ENCODE data around the gene MAP3K20.
"Not testable (repeated sequence)": the region's sequence is repeated elsewhere in the genome, so short reads cannot be mapped to it uniquely, and the experiment has no call there.

Gene MAP3K20

GRCh38 chr2:173124441-173124840 is 48.8 kb downstream of the MAP3K20 start:
- no peak for TF ChIP-seq CTCF (IDR thresholded peaks at IDR 0.05; ENCODE audit: borderline replicate concordance, insufficient read depth, low read depth, low read length)
- H3K4me3 ChIP-seq (ENCODE audit: low read depth, low read length): no peak overlapping the region

- TF ChIP-seq CTCF (IDR thresholded peaks at IDR 0.05; ENCODE audit: borderline replicate concordance, insufficient read depth, low read depth, low read length): no peak
- no peak overlapping the region for H3K4me3 ChIP-seq (ENCODE audit: low read depth, low read length)
These were observed 51.2 kb downstream of the MAP3K20 start for GRCh38 chr2:173126819-173127218.

- not testable (repeated sequence) for H3K4me3 ChIP-seq (ENCODE audit: low read depth, low read length)
These were observed 52.5 kb downstream of the MAP3K20 start for GRCh38 chr2:173128132-173128531.

- no peak overlapping the region for H3K4me3 ChIP-seq (ENCODE audit: low read depth, low read length)
- TF ChIP-seq CTCF (IDR thresholded peaks at IDR 0.05; ENCODE audit: borderline replicate concordance, insufficient read depth, low read depth, low read length): no peak
These were observed 55.1 kb downstream of the MAP3K20 start for GRCh38 chr2:173130496-173131465.

GRCh38 chr2:173132531-173132930 is 56.9 kb downstream of the MAP3K20 start:
- H3K4me3 ChIP-seq (ENCODE audit: low read depth, low read length): no peak overlapping the region
- TF ChIP-seq CTCF (IDR thresholded peaks at IDR 0.05; ENCODE audit: borderline replicate concordance, insufficient read depth, low read depth, low read length): no peak

GRCh38 chr2:173134703-173135102 is 59.1 kb downstream of the MAP3K20 start:
- TF ChIP-seq CTCF (IDR thresholded peaks at IDR 0.05; ENCODE audit: borderline replicate concordance, insufficient read depth, low read depth, low read length): no peak

GRCh38 chr2:173136067-173136466 is 60.4 kb downstream of the MAP3K20 start:
- H3K4me3 ChIP-seq (ENCODE audit: low read depth, low read length): no peak overlapping the region
- no peak for TF ChIP-seq CTCF (IDR thresholded peaks at IDR 0.05; ENCODE audit: borderline replicate concordance, insufficient read depth, low read depth, low read length)

More at GRCh38 chr2:173134703-173135102, 59.1 kb downstream of the MAP3K20 start:
- H3K4me3 ChIP-seq (ENCODE audit: low read depth, low read length): no peak overlapping the region

Data from GM12875 (cell line).